ENCODE data around the gene DOCK9. TPM values are rescaled to one million over a fixed set of nuclear protein-coding genes. Genes with fewer than 3 reads are reported as not detected.

The DOCK9 gene
- total RNA-seq, 1 experiment from 2014 or later = 36.6 TPM

GRCh38 chr13:98992355-98992754 lies 14.5 kb upstream of the DOCK9 start:
- no peak overlapping the region for H3K4me3 Mint-ChIP-seq
- CTCF ChIA-PET = interaction anchor here (1.6 kb wide), 1 partner anchor 36 kb away, joined by 5 read pairs; no protein-coding TSS in a partner anchor
- DNase-seq (ENCODE audit: low spot score) (no peak), ATAC-seq (no peak)
- no peaks in the 10 kb centered on the region; the same call in 1 of the 2 replicates for H3K9me3 Mint-ChIP-seq
- no peaks in the 10 kb centered on the region for H3K27me3 Mint-ChIP-seq (ENCODE audit: low read depth)
- POLR2A ChIA-PET = no interaction called here
- H3K36me3 Mint-ChIP-seq = no peaks in the 10 kb centered on the region
- peaks cover 34% of the 10 kb centered on the region for H3K4me1 Mint-ChIP-seq
- TF ChIP-seq OVOL2 (CRISPR knock-in tag; IDR thresholded peaks at IDR 0.05; ENCODE audit: borderline replicate concordance) (no peak), CREM (CRISPR knock-in tag; IDR thresholded peaks at IDR 0.05) (no peak)
- no peak overlapping the region for H3K27ac Mint-ChIP-seq

- Mint-ChIP-seq H3K36me3 (no peaks in the 10 kb centered on the region), H3K27me3 (ENCODE audit: low read depth) (no peaks in the 10 kb centered on the region), H3K9me3 (no peaks in the 10 kb centered on the region; the same call in 1 of the 2 replicates), H3K4me1 (peaks cover 41% of the 10 kb centered on the region), H3K4me3 (no peak overlapping the region), H3K27ac (no peak overlapping the region; the same call in 1 of the 2 replicates)
- ATAC-seq (no peak), DNase-seq (ENCODE audit: low spot score) (no peak)
- CTCF ChIA-PET = interaction anchor here (1.6 kb wide), 1 partner anchor 38 kb away, joined by 5 read pairs; no protein-coding TSS in a partner anchor
- POLR2A ChIA-PET = no interaction called here
- TF ChIP-seq NFYB (CRISPR knock-in tag; conservative IDR thresholded peaks at IDR 0.05; ENCODE audit: low read depth) (no peak), E2F1 (CRISPR knock-in tag; IDR thresholded peaks at IDR 0.05) (no peak), ZMAT4 (CRISPR knock-in tag; IDR thresholded peaks at IDR 0.05) (no peak), ERG (CRISPR knock-in tag; IDR thresholded peaks at IDR 0.05) (no peak), AFF4 (CRISPR knock-in tag; IDR thresholded peaks at IDR 0.05; ENCODE audit: borderline replicate concordance) (no peak), TCF7 (CRISPR knock-in tag; IDR thresholded peaks at IDR 0.05; ENCODE audit: low read depth) (no peak)
Measured at GRCh38 chr13:98990701-98991100, 12.8 kb upstream of the DOCK9 start.

GRCh38 chr13:98989469-98990235 lies 11.8 kb upstream of the DOCK9 start:
- ChIA-PET POLR2A (no interaction called here), CTCF (no interaction called here)
- DNase-seq (ENCODE audit: low spot score) (no peak), ATAC-seq (no peak)
- H3K4me3 Mint-ChIP-seq = no peak overlapping the region
- no peaks in the 10 kb centered on the region for H3K27me3 Mint-ChIP-seq (ENCODE audit: low read depth)
- peaks cover 50% of the 10 kb centered on the region for H3K4me1 Mint-ChIP-seq
- no peaks in the 10 kb centered on the region for H3K36me3 Mint-ChIP-seq
- H3K27ac Mint-ChIP-seq = no peak overlapping the region
- H3K9me3 Mint-ChIP-seq = no peaks in the 10 kb centered on the region; the same call in 1 of the 2 replicates
- TF ChIP-seq ZNF232 (CRISPR knock-in tag; IDR thresholded peaks at IDR 0.05) (no peak), TEAD4 (CRISPR knock-in tag; IDR thresholded peaks at IDR 0.05) (no peak), ETV6 (CRISPR knock-in tag; IDR thresholded peaks at IDR 0.05) (no peak), ZNF512 (CRISPR knock-in tag; IDR thresholded peaks at IDR 0.05; ENCODE audit: borderline replicate concordance) (no peak), TP53 (CRISPR knock-in tag; IDR thresholded peaks at IDR 0.05) (no peak), ELF4 (CRISPR knock-in tag; IDR thresholded peaks at IDR 0.05; ENCODE audit: low read depth) (no peak), RORB (CRISPR knock-in tag; IDR thresholded peaks at IDR 0.05) (no peak), USF2 (CRISPR knock-in tag; IDR thresholded peaks at IDR 0.05) (no peak), SMAD3 (CRISPR knock-in tag; IDR thresholded peaks at IDR 0.05; ENCODE audit: borderline replicate concordance) (no peak), SP1 (CRISPR knock-in tag; conservative IDR thresholded peaks at IDR 0.05) (no peak), SMAD4 (CRISPR knock-in tag; IDR thresholded peaks at IDR 0.05) (no peak), ATF3 (CRISPR knock-in tag; conservative IDR thresholded peaks at IDR 0.05) (no peak), ZNF138 (CRISPR knock-in tag; conservative IDR thresholded peaks at IDR 0.05) (no peak), FOXK1 (CRISPR knock-in tag; IDR thresholded peaks at IDR 0.05) (no peak)

All from WTC11 (cell line).